ENCODE data around the gene C6orf120.

The C6orf120 gene

DNA sequence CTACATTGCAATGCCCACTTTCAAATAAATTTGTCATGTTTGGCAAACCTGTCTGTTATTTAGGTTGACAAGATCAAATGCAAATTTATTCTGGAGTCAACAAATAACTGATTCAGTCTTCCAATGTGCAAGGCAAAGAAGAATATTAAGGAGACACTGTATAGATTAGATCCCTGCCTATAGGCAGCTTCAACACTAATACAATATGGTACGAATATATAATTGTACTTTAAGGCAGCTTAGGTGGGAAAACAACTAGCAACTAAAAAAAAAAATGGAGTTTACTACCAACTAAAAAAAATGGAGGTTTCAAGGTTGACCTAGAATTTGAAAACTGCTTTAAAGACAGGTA is 24.1 kb downstream of the C6orf120 start:
- no peak for DNase-seq

DNA sequence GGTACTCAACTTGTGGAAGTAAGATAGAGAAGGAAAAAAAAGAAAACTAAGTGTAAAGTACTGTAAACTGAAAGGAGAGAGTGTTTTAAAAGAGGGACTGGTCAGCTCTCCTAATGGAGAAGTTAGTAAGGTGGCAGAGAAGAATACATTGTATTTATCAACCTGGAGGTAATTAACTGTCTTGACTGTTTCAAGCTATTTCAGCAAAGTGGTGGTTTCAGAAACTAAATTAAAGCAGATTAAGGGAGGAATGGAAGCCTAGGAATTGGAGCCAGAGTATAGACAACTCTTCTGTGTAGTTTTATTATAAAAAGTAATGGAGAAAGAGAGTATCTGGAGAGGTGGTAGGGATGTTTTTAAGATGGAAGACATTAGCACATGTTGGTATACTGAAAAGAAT is 25.0 kb downstream of the C6orf120 start:
- no peak for DNase-seq

DNA sequence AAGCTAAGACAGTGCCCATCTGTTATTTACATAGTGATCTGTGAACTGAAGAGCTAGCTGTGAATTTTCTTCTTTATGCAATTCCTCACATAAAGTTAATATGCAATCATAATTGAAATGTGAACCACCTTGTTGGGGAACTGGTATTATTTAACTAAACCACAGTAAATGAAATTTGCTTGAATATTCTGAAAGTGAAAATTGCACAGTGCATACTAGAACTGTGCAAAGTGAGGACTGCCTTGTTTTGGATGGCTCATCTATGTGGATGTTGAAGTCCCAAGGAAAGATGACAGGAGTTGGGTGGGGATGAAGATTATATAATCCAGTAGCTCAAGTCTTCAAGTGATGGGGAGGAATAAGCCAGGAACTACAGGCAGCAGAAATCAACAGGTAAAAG is 28.0 kb downstream of the C6orf120 start:
- no peak for DNase-seq

DNA sequence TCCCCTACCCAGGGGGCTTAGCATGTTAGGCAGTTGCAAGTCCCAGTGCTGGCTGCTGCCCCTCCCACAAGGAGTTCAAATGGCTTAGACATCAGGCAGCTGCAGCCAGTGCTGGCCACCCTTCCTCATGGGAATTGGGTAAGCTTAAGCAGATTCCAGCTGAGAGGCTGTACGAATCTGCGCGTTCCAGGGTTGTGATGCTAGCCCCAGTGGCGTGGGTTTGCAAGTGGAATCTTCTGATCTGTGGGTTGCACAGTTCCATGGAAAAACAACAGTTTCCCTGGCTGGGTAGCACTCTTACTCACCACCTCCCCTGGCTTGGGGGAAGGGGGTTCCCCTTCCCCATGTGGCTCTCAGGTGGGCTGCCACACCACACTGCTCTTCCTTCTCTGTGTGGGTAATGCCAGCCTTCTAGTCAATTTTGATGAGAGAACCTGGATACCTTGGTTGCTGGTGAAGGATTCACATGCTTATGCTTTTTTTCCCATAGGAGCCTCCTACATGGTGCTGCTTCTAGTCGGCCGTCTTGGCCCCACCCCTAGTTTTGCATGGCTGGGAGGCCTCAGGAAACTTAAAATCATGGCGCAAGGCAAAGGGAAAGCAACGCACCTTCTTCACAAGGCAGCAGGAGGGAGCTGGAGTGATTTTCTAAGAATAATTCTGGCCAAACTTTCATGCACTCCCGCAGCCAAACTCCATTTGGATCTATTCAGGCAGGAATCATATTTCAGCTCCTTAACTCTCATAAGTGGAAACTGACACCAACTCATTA is 36.5 kb downstream of the C6orf120 start:
- no peak for DNase-seq

DNA sequence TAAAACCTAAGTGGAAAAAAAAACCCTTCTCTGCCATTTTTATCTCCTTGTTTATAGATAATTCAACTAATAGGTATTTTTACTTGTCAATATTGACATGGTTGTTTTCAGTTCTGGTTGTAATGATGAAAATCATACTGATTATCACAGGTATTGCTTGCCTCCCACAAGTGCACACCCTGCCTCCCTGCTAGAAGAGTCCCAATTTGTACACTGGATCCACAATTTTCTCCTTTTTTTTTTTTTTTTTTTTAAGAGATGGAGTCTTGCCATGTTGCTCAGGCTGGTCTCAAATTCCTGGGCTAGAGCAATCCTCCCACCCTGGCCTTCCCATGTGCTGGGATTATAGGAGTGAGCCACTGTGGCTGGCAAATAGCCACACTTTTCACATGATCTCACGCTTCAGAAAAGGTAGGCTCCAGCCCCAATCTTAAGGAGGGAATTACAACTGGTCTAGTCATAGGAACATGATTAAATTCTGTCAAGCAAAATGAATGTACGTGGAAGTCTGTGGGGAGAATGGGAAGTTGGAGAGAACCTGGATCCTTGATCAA is 37.1 kb downstream of the C6orf120 start:
- DNase-seq: no peak

GRCh38 chr6:169741344-169741743 is 39.4 kb downstream of the C6orf120 start:
- no peak for DNase-seq

DNA sequence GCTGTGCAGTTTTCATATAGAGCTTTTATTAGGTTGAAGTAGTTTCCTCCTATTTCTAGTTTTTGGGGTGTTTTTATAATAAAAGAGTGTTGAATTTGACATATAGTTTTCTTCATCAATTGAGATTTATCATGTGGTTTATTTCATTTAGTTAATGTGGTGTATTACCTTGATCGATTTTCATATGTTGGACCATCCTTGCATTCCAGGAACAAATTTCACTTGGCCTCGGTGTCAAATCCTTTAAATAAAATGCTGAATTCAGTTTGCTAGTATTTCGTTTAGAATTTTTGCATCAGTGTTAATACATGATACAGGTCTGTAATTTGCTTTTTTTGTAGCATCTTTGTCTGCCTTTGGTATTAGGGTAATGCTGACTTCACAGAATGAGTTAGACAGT is 43.5 kb downstream of the C6orf120 start:
- DNase-seq: no peak

- DNase-seq: no peak
Observed at GRCh38 chr6:169746556-169746955, 44.6 kb downstream of the C6orf120 start.

GRCh38 chr6:169751242-169752073 is 49.5 kb downstream of the C6orf120 start, which contains the start of the genes DYNLT2 and ERMARD:
DYNLT2 (minus strand) TSS chr6:169751572; CDS start chr6:169751458, 114 bp downstream.
ERMARD (plus strand) TSS chr6:169751622; CDS start chr6:169751658, 36 bp downstream.
- DNase-seq: peak; percentile 85

GRCh38 chr6:169752074-169752623 is 50.2 kb downstream of the C6orf120 start:
- no peak for DNase-seq

Measured in KG1 (cell line).